Stimulated activated CD8-positive, alpha-beta memory T cell treated with anti-CD3 and anti-CD28 coated beads, Interleukin-2, amount 100 ng/mL, for 48 hours (primary cell): ENCODE results near the gene ESX1.
"Not testable (repeated sequence)": the region's sequence is repeated elsewhere in the genome, so short reads cannot be mapped to it uniquely, and the experiment has no call there.

Experiments used
- DNase-seq, 2 donors: peaks; one replicate each; pipeline ENCODE4 v3.0.0-alpha.2; 2020; ENCODE audit warnings: low read depth in 2 of 2

ESX1 gene

DNA sequence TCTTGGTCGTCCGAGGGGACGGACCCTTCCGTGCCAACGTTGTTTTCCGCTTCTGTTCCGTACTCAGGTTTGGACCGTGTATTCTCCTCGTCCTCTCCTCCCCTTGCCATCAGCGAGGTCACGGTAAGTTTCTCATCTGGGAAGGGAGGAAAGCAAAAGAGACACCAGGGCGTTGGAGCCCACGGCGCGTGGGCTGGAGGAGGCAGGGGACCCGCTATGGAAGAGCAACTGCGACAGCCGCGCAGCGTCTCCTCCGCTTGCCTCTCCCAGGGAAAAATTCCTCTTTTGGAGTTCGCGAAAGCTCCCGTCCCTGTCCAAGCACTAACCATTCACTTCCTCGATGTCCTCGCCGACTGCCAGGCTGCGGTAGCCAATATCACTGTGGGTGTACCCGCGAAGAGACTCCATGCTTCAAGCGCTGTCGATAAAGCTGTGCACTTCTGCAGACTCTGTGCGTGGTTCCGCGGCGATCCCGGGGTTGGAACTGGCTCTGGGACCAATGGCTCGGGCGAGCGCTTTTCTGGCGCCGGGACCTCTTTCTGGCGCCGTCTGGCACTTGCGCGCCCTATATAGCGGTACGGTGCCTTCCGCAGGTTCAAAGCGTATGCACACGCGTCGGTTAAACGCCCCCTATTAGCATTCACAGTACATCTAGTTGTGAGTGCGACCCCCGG is at the start of gene ESX1:
Gene ESX1 (minus strand): TSS at position 492 of the 674 bp plus-strand sequence. CDS start 84 bp downstream, at position 408.
- no peak for DNase-seq

DNA sequence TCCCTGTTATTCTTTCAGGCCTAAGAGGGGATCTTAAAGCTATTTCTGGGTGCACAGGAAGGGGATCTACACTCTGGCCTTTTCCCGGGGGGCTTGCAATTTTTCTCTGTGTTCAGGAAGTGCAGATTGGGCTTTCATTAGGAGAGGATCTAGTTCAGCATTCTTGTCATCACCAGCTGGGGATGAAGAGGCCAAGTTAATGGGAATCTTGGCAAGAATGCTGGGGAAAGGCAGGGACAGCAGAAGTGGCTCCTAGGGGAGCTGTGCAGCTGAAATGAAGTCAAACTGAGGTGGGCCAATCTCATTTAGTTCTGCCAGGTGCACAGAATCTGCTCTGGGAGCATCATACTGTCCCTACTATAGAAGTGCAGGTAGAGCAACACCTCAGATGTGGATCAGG is 40.9 kb upstream of the ESX1 start:
- DNase-seq, result no peak

GRCh38 chrX:104288961-104289360 is 34.2 kb upstream of the ESX1 start:
- no peak for DNase-seq

DNA sequence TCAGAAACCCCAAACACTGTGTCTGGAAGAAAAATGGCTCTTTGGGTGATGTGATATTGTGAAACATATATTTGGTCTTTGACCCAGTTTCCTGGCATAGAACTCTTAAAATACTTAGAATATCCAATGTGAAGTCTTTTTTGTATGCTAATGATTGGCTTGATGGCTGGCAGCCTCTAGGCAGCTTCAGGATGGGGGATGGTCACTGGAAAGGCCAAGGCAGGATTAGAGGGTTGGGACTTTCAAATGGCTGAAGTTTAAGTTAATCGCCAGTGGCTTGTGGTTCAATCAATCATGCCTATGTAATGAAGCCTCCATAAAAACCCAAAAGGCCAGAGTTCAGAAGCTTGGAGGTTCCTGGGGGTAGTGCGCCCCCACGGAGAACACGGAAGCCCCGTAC is 33.5 kb upstream of the ESX1 start:
- no peak for DNase-seq

DNA sequence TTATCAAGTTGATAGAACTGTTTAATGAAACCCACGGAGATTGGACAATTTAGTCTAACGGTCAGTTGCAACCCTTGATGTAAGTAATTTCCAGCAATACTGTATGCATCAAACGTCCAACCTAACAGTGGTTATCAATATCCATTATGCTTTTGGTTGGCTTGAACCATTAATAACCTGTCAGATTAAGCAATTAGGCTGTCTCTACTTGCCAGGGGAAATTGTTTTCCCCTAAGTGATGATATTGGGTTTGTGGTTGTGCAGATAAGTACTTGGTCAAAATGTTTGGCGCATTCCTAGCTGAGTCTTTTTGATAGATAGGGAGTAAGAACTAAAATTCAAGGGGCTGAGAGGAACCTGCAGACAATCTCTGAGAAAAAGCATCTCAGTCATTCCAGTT is 30.5 kb upstream of the ESX1 start:
- DNase-seq, result no peak

DNA sequence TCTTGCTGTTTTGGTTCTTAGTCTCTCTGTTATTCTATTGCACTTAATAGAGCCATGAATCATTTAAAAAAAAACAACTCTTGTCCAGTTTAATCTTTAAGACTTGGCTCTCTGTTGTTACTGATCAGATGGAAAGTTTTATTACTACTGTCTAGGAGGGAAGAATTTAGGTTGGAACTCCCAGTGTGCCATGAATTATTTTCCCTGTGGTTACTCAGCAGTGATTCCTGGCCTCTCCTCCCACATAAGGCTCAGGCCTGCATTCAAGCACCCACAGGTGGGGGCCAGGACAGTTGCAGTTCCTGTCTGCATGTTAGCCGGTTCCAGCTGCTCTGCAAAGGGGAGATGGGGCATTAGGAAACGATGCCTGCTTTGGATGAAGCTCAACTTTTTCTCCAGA is 29.8 kb upstream of the ESX1 start:
- DNase-seq, result no peak

DNA sequence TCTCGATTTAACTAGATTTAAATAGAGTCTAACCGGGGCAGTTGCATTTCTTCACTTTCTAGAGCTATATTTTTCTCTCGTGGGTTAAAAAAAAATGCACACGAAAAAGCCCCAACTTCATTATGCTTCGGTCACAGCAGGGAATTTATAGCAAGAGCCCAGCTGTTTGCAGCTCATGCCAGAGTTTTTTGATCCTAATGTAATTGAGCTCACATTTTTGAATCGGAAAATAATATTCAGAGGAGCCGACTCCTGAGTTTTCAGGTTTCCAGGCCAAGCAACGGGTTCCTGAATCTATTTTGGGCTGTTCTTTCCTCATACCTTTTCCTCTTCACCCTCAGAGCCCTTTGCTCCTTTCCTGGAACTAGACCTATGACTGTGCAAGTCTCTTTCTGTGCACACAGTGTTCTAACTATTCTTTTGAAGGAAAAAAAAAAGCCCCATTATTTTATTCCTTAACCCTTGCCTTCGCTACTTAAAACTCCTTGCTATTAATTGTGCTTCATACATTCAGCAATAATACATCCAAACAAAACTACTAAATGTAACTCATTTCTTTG is 27.5 kb upstream of the ESX1 start:
- no peak for DNase-seq

GRCh38 chrX:104281564-104281963 is 26.8 kb upstream of the ESX1 start:
- DNase-seq, result no peak

GRCh38 chrX:104280609-104281008 is 25.9 kb upstream of the ESX1 start:
- no peak for DNase-seq

DNA sequence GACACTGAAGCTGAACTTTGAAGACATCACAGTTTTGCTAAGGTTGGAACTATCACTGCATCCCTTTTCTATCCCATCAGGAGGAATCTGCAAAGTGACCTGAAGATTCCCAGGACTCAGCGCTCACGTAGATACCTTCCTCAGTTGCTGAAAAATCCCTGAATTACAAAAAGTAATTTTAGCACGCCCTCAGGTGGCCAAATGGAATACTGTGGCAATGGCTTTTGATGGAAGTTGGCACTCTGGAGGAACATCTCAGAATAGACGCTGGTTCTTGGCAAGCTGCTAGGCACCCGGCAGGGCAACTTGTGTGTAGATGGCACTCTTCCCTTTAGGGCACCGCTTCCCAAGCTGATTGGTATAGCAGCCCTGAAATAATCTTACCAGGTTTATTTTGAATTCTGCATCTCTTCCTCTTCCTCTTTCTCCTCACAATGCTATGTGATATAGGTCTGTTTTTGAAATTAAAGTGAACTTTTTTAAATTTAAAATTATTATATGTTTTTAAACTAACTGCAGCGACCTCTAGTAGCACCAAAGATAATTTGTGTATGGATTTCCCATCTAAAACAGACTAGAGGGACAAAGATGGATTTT is 16.3 kb upstream of the ESX1 start:
- DNase-seq, result peak in 1 of 2 donors; percentile 17

- DNase-seq, result no peak
These were observed 15.5 kb upstream of the ESX1 start for GRCh38 chrX:104270212-104270611.

- no peak for DNase-seq
These were observed 732 bp upstream of the ESX1 start for GRCh38 chrX:104255465-104255864.

DNA sequence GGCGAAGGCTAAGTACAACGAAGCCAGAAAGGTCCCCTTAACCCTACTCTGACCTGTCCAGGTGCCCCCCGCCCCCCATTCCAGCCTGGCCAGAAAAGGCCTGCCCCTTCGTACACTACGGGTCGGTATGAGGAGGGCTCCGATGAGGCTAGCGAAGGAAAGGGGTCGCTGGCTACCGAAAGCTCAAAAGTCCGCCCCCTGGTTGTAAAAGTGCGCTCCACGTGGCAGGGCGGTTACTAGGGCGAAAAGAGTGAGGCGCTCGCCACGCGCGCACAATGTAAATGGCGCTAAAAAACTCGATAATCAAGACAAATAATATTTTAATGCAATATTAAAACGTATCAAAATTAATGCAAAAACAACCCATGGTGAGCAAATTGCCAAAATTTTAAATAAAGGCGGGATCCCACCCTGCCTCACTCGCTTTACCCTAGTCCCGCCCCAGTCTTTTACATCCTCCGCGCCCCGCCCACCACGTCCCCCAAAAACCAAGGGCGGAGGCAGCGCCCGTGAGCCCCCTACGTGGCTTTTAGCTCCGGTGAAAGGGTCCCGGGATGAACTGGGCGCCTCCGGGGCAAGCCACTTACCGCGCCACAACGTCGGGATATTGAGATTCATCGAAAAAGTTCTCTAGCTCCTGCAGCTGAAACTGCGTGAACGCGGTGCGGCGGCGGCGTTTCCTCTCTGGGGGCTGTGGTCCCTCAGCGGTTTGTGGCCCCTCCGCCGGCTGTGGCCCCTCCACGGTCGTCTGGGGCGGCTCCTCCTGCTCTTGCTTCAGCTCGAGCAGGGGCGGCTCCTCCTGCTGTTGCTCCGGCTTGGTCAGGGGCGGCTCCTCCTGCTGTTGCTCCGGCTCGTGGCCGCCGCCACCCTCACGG is 929 bp downstream of the ESX1 start:
- DNase-seq, result no peak

- DNase-seq, result no peak
These were observed 4.3 kb downstream of the ESX1 start for GRCh38 chrX:104250470-104250869.

DNA sequence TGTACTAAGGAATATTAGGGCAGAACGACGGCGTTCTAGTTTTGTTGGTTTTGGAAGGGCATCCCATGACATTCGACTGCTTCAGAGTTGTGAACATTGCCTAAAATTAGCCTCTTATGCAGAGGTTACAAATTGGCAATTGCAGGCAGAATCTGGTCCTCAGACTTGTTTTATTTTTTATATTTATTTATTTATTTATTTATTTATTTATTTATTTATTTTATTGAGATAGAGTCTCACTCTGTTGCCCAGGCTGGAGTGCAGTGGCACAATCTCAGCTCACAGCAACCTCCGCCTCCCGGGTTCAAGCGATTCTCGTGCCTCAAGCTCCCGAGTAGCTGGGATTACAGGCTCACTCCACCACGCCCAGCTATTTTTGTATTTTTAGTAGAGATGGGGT is 24.7 kb downstream of the ESX1 start:
- DNase-seq, result not testable (repeated sequence)

DNA sequence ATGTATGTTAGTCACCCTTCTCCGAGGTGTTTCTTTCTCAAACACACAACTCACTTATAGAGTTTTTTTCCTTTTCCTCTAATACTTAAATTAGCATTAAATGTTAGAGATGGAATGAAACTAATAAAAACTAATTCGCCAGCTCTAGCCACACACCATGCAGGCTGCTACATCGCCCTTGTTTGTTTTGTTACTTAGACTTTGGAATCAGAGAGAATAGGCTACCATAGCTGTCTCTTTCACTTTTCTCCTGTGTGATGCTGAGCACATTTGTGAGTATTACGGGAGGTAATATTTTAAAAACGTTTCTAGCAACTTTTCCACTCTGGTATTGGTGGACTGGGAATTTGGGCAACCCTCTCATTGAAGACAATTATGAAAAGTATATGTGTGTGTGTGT is 43.5 kb downstream of the ESX1 start:
- DNase-seq, result no peak

DNA sequence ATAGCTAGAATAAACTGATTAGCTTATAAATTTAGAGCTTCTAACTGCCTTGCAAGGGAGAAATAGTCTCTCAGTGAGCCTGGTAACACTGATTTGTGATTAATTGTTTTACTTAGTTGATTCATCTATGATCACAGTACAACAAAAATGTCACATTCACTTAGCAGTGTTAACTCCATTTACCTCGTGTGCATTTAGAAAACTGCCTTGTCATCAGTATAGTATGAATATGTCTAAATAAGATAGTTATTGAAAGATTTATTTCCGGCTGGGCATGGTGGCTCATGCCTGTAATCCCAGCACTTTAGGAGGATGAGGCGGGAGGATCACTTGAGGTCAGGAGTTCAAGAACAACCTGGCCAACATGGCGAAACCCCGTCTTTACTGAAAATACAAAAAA is 49.2 kb downstream of the ESX1 start:
- DNase-seq, result no peak
